Measurements from ENCODE around the gene H6PD.

DNA sequence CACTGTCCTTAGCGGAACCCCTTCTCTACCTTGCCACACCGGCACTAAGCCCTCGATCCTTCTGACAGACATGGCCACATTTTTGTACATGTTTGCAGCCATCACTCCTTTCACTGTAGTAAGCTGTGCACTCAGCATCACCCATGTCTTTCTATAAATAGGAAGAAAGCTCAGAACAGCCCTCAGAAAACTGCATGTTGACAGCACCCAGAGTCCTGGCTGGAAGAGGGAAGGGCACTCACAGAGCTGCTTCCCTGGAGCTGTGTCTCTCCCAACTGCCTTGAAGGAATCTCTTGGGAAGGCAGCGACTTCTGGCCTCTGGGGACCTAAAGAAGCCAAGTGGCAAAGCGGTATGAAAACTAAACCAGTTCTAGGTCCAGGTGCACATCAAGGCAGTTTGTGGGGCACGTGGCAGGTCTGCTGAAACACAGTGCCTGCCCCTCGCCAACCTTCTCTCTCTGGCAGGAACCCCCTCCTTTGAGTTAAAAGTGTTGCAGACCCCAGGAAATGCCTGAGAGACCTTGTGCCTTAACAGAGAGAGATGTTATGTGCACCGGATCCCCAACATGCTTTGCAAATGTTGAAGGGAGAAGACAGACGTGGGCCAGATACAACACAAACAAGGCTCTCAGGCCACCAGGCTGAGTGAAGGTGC is 41.9 kb upstream of the H6PD start:
- TF ChIP-seq POLR2AphosphoS5 (IDR thresholded peaks at IDR 0.05) (no peak), POLR2A (IDR thresholded peaks at IDR 0.05) (no peak)
- TF ChIP-seq, protein P1, sequence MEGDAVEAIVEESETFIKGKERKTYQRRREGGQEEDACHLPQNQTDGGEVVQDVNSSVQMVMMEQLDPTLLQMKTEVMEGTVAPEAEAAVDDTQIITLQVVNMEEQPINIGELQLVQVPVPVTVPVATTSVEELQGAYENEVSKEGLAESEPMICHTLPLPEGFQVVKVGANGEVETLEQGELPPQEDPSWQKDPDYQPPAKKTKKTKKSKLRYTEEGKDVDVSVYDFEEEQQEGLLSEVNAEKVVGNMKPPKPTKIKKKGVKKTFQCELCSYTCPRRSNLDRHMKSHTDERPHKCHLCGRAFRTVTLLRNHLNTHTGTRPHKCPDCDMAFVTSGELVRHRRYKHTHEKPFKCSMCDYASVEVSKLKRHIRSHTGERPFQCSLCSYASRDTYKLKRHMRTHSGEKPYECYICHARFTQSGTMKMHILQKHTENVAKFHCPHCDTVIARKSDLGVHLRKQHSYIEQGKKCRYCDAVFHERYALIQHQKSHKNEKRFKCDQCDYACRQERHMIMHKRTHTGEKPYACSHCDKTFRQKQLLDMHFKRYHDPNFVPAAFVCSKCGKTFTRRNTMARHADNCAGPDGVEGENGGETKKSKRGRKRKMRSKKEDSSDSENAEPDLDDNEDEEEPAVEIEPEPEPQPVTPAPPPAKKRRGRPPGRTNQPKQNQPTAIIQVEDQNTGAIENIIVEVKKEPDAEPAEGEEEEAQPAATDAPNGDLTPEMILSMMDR (IDR thresholded peaks at IDR 0.05), result no peak

Data from stomach (tissue), 4 donors.